ENCODE measurements around the gene CCDC137. TPM values are rescaled to one million over a fixed set of nuclear protein-coding genes. Genes with fewer than 3 reads are reported as not detected.

The CCDC137 gene
- total RNA-seq, 1 donor from 2014 or later: 12.8 TPM

- DNase-seq (no peak), ATAC-seq (no peak)
- intact Hi-C loops (cut with DNase I): no loop called here
- Histone ChIP-seq H3K27ac (no peak overlapping the region), H3K4me1 (peaks cover 33% of the 10 kb centered on the region), H3K4me3 (no peak overlapping the region), H3K27me3 (ENCODE audit: low read depth) (no peaks in the 10 kb centered on the region), H3K9me3 (no peaks in the 10 kb centered on the region), H3K36me3 (peaks cover 25% of the 10 kb centered on the region)
- TF ChIP-seq CTCF (IDR thresholded peaks at IDR 0.05): no peak
Measured at GRCh38 chr17:81707725-81708646, 41.4 kb downstream of the CCDC137 start.

- no peaks in the 10 kb centered on the region for H3K9me3 ChIP-seq
- H3K4me3 ChIP-seq: no peak overlapping the region
- TF ChIP-seq CTCF (IDR thresholded peaks at IDR 0.05): no peak
- H3K27ac ChIP-seq: no peak overlapping the region
- intact Hi-C loops (cut with DNase I): no loop called here
- DNase-seq (no peak), ATAC-seq (no peak)
- H3K4me1 ChIP-seq: peaks cover 39% of the 10 kb centered on the region
- peaks cover 25% of the 10 kb centered on the region for H3K36me3 ChIP-seq
- no peaks in the 10 kb centered on the region for H3K27me3 ChIP-seq (ENCODE audit: low read depth)
Measured at GRCh38 chr17:81708739-81709185, 42.2 kb downstream of the CCDC137 start.

GRCh38 chr17:81710514-81711308 is 44.2 kb downstream of the CCDC137 start:
- TF ChIP-seq CTCF (IDR thresholded peaks at IDR 0.05): no peak
- H3K4me1 ChIP-seq: peaks cover 33% of the 10 kb centered on the region
- DNase-seq (no peak), ATAC-seq (no peak)
- intact Hi-C loops (cut with DNase I): no loop called here
- H3K36me3 ChIP-seq: peaks cover 22% of the 10 kb centered on the region
- H3K27me3 ChIP-seq (ENCODE audit: low read depth): no peaks in the 10 kb centered on the region
- no peaks in the 10 kb centered on the region for H3K9me3 ChIP-seq
- no peak overlapping the region for H3K27ac ChIP-seq
- H3K4me3 ChIP-seq: peak overlapping the region; percentile 86

GRCh38 chr17:81711814-81712467 is 45.4 kb downstream of the CCDC137 start, which contains the start of gene SLC25A10:
Gene SLC25A10 (plus strand): TSS chr17:81712284. CDS start chr17:81712427, 143 bp downstream.
- Histone ChIP-seq H3K27me3 (ENCODE audit: low read depth) (no peaks in the 10 kb centered on the region), H3K27ac (peak within 1 kb of the TSS; percentile 60), H3K4me3 (peak within 1 kb of the TSS; percentile 86), H3K4me1 (peaks cover 33% of the 10 kb centered on the region), H3K36me3 (peaks cover 9% of the 10 kb centered on the region), H3K9me3 (no peaks in the 10 kb centered on the region)
- intact Hi-C loops (cut with DNase I): no loop called here
- TF ChIP-seq CTCF (IDR thresholded peaks at IDR 0.05): no peak
- DNase-seq: peak; percentile 90
- ATAC-seq: peak; percentile 90

GRCh38 chr17:81712468-81713003 is 46.0 kb downstream of the CCDC137 start:
- H3K36me3 ChIP-seq: peaks cover 3% of the 10 kb centered on the region
- no peak for DNase-seq
- peak overlapping the region; percentile 49 for H3K27ac ChIP-seq
- intact Hi-C loops (cut with DNase I): no loop called here
- TF ChIP-seq CTCF (IDR thresholded peaks at IDR 0.05): no peak
- H3K4me3 ChIP-seq: peak overlapping the region; percentile 86
- no peaks in the 10 kb centered on the region for H3K27me3 ChIP-seq (ENCODE audit: low read depth)
- ATAC-seq: peak; percentile 6 to 29
- H3K9me3 ChIP-seq: no peaks in the 10 kb centered on the region
- peaks cover 33% of the 10 kb centered on the region for H3K4me1 ChIP-seq

Data from lower lobe of right lung (tissue), 2 donors.